Transverse colon (tissue), 4 donors: ENCODE measurements around the gene STPG1.

Experiments used
- EP300 ChIP-seq: sonication (generic); formaldehyde crosslinking; IDR thresholded peaks from one replicate; pipeline ENCODE4 v1.6.1; 2017; ENCODE audit warnings: antibody characterized with exemption, low read depth
- POLR2A ChIP-seq: fragments of 450-650 bp; IDR thresholded peaks from one replicate; pipeline ENCODE4 v1.6.1; 2016; ENCODE audit warnings: antibody characterized with exemption, mild to moderate bottlenecking, moderate library complexity
- POLR2AphosphoS5 ChIP-seq, 3 donors: sonication (generic); formaldehyde crosslinking; IDR thresholded peaks; one replicate each; pipeline ENCODE4 v1.6.1; 2016; ENCODE audit warnings: antibody characterized with exemption in 3 of 3
- TF ChIP-seq, protein P1 (sequence below), 5 experiments: fragments of 200-600 bp in 3 of 5; fragments of 450-650 bp in 2 of 5; sonication (generic) in 3 of 5; IDR thresholded peaks; 1 replicate in 2 of 5; 2 replicates in 3 of 5; pipeline ENCODE4 v1.5.1; 2016 to 2017; ENCODE audit warnings: antibody characterized with exemption in 5 of 5, inconsistent platforms in 3 of 5, mild to moderate bottlenecking in 2 of 5, moderate library complexity in 1 of 5

DNA sequence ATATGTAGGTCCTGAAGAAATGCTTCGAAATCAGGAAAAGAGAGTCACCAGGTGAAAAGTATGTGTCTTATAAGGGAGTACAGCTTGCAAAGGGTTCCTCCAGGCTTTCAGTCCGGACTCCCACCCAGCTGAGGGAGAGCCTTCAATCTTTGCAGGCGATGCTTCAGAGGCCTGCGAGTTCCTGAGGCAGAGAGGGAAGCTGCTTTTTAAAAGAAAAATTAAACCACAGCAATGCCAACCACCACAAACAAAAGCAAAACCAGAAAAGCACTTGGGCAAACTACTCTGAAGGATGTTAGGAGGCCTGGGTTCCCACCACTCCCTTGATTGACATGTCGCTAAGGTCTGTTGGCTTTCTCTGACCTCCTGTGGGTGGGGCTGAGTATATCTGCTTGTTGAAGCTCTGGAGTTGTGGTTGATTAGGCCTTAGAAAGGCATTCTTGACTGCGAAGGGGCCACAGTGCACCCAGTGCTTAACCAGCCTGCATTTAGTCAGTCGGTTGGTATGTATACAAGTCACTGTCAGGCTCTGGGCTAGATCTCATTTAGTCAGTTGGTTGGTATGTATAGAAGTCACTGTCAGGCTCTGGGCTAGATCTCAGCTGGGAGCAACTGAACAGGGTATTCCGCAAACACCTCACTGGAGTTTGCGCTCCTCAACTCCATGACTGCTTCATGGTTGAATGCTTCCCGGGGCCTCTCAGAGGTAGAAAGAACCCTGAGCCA lies 3.2 kb upstream of the STPG1 start:
- TF ChIP-seq, protein P1, sequence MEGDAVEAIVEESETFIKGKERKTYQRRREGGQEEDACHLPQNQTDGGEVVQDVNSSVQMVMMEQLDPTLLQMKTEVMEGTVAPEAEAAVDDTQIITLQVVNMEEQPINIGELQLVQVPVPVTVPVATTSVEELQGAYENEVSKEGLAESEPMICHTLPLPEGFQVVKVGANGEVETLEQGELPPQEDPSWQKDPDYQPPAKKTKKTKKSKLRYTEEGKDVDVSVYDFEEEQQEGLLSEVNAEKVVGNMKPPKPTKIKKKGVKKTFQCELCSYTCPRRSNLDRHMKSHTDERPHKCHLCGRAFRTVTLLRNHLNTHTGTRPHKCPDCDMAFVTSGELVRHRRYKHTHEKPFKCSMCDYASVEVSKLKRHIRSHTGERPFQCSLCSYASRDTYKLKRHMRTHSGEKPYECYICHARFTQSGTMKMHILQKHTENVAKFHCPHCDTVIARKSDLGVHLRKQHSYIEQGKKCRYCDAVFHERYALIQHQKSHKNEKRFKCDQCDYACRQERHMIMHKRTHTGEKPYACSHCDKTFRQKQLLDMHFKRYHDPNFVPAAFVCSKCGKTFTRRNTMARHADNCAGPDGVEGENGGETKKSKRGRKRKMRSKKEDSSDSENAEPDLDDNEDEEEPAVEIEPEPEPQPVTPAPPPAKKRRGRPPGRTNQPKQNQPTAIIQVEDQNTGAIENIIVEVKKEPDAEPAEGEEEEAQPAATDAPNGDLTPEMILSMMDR (IDR thresholded peaks at IDR 0.05), result peak in 1 of 5 experiments; percentile 16
- peak in 2 of 3 donors; percentile 11 to 31 for TF ChIP-seq POLR2AphosphoS5 (IDR thresholded peaks at IDR 0.05)
- peak; percentile 9 for TF ChIP-seq POLR2A
- TF ChIP-seq EP300, result no peak
